ENCODE results near the gene TLE1. TPM values are rescaled to one million over a fixed set of nuclear protein-coding genes. Genes with fewer than 3 reads are reported as not detected.

The TLE1 gene
- total and polyA plus RNA-seq, 9 of the 15 experiments (the other 6 are each of a cell fraction or from before 2014, with no cell fraction given): 0.11 TPM; not detected in 8

- no peak for TF ChIP-seq ZBTB11 (CRISPR knock-in tag; IDR thresholded peaks at IDR 0.05)
Observed at GRCh38 chr9:81634915-81635516, 54.3 kb downstream of the TLE1 start (continued).

GRCh38 chr9:81633952-81634854, 55.1 kb downstream of the TLE1 start:
- no peaks in the 10 kb centered on the region for H3K9me3 ChIP-seq (replicated peaks; ENCODE audit: control insufficient read depth, insufficient read depth, low read depth, low read length)
- intact Hi-C loops (cut with micrococcal nuclease) (no loop called here), in situ Hi-C loops (cut with MboI) (no loop called here)
- no peak overlapping the region for H3K27ac ChIP-seq (ENCODE audit: extremely low read depth, low read depth, low read length)
- H3K4me3 ChIP-seq: no peak overlapping the region
- H3K36me3 ChIP-seq (ENCODE audit: control insufficient read depth, insufficient read depth, low read length): no peaks in the 10 kb centered on the region
- H3K9me1 ChIP-seq (ENCODE audit: control insufficient read depth, insufficient read depth, low read length): no peaks in the 10 kb centered on the region
- no peak overlapping the region for H3K9ac ChIP-seq (ENCODE audit: insufficient read depth in 1 of 2, low read depth in 2 of 2, low read length in 2 of 2)
- TF ChIP-seq ZNF77 (CRISPR knock-in tag; IDR thresholded peaks at IDR 0.05) (no peak), SPI1 (IDR thresholded peaks at IDR 0.05; ENCODE audit: borderline replicate concordance, low read depth, low read length) (no peak)
- H4K20me1 ChIP-seq (replicated peaks; ENCODE audit: control insufficient read depth, insufficient read depth, low read length): no peaks in the 10 kb centered on the region
- H2AFZ ChIP-seq (ENCODE audit: low read depth, low read length): no peak overlapping the region
- POLR2A ChIA-PET: no interaction called here
- H3K79me2 ChIP-seq (ENCODE audit: control insufficient read depth, insufficient read depth, low read length): no peaks in the 10 kb centered on the region
- CTCF ChIA-PET (ENCODE audit: low intra/inter-chr PET ratio): no interaction called here
- ATAC-seq (no peak), FAIRE-seq (no peak), DNase-seq (ENCODE audit: extremely low read depth in 1 of 4, low spot score in 3 of 4) (no peak)
- WGBS (ENCODE audit: insufficient coverage, low coverage, missing lambda C conversion rate): 0% methylated on average over 5 of the region's 18 CpGs
- no peaks in the 10 kb centered on the region for H3K27me3 ChIP-seq (ENCODE audit: control insufficient read depth in 2 of 2, insufficient read depth in 2 of 2, low read length in 2 of 2)
- H3K4me1 ChIP-seq (replicated peaks in 1 of 2; ENCODE audit: control insufficient read depth in 2 of 2, insufficient read depth in 2 of 2, low read length in 2 of 2): no peaks in the 10 kb centered on the region
- no peak overlapping the region for H3K4me2 ChIP-seq (ENCODE audit: insufficient read depth, low read length)
- no TSS peak for BruUV-seq (replicated peaks)
